Type B pancreatic cell (in vitro differentiated cells): Measurements from ENCODE around the gene CETN3. TPM values are rescaled to one million over a fixed set of nuclear protein-coding genes. Genes with fewer than 3 reads are reported as not detected.
A peak's percentile ranks its signal among the peaks of the same experiment; 100 is the strongest.

ENCODE experiments used
- DNase-seq: peaks from one replicate; pipeline ENCODE4 v3.0.0; 2021; ENCODE audit warnings: mixed read lengths; ENCODE audit not compliant: unreplicated experiment; ENCODE audit errors: extremely low spot score
- H3K27ac Mint-ChIP-seq: 2 replicates; pipeline ENCODE4 v1.8.0; 2021; ENCODE audit warnings: mild to moderate bottlenecking, mixed read lengths
- H3K27me3 Mint-ChIP-seq: 2 replicates; pipeline ENCODE4 v1.8.0; 2021; ENCODE audit warnings: mixed read lengths
- H3K36me3 Mint-ChIP-seq: 2 replicates; pipeline ENCODE4 v1.8.0; 2021; ENCODE audit warnings: mixed read lengths
- H3K4me1 Mint-ChIP-seq: one replicate; pipeline ENCODE4 v1.8.0; 2021; ENCODE audit warnings: mixed read lengths; ENCODE audit not compliant: unreplicated experiment
- H3K4me3 Mint-ChIP-seq: 2 replicates; pipeline ENCODE4 v1.8.0; 2021; ENCODE audit warnings: mild to moderate bottlenecking, mixed read lengths
- H3K9me3 Mint-ChIP-seq: 2 replicates; pipeline ENCODE4 v1.8.0; 2021; ENCODE audit warnings: mixed read lengths
- CTCF ChIP-seq: fragments of 200-600 bp; sonication (generic); conservative IDR thresholded peaks from 2 replicates; pipeline ENCODE4 v1.5.0; 2021; ENCODE audit warnings: antibody characterized with exemption, mild to moderate bottlenecking
- total RNA-seq: library from RNA; stranded (reverse); gene quantifications from 2 replicates; pipeline ENCODE4 v1.2.1, GENCODE V29; 2021; ENCODE audit warnings: low replicate concordance

The CETN3 gene
- total RNA-seq, 1 donor from 2014 or later: 37.5 TPM

DNA sequence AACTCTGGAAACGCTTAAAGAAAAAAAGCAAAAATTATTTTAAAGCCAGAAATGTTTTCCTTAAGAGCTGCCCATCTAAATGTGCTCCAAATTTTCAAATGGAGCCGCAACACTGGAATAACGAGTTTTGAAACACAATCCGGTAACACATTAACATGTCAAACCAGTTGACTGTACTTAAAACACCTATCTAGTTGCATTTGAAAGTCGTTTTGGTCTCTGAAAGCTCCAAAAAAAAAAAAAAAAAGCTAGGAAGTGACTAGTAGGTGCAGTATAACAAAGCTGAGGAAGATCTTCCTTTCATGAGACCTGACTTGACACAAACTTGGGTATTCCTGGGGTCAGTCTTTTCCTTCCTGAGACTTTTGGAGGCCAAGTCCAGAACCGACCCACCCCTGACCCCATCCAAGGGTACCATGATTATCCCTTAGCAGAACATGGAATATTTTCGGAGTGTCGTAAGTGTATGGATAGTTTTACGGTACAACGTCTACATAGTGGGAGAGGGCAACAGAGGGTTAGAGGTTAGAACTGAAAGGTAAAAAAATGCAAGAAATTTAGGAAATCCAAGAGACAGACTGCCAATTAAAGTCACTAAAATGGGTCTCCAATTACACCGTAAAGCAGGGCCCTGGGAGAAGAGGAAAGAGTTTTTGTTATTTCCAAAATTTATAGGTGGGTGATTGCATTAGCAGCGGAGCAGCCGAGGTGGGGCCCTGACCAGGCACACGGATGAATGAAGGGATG is 812 bp downstream of the CETN3 start:
- Mint-ChIP-seq H3K27me3 (no peaks in the 10 kb centered on the region), H3K4me1 (peaks cover 11% of the 10 kb centered on the region), H3K27ac (no peak overlapping the region), H3K4me3 (no peak overlapping the region), H3K36me3 (peaks cover 13% of the 10 kb centered on the region), H3K9me3 (no peaks in the 10 kb centered on the region)
- TF ChIP-seq CTCF: no peak
- DNase-seq: no peak

- DNase-seq: no peak
- Mint-ChIP-seq H3K4me3 (peak overlapping the region; percentile 39), H3K27ac (peak overlapping the region; percentile 10), H3K36me3 (peaks cover 18% of the 10 kb centered on the region), H3K9me3 (no peaks in the 10 kb centered on the region), H3K4me1 (peaks cover 11% of the 10 kb centered on the region), H3K27me3 (no peaks in the 10 kb centered on the region)
- no peak for TF ChIP-seq CTCF
Measured at GRCh38 chr5:90406466-90406865, 3.1 kb downstream of the CETN3 start.

DNA sequence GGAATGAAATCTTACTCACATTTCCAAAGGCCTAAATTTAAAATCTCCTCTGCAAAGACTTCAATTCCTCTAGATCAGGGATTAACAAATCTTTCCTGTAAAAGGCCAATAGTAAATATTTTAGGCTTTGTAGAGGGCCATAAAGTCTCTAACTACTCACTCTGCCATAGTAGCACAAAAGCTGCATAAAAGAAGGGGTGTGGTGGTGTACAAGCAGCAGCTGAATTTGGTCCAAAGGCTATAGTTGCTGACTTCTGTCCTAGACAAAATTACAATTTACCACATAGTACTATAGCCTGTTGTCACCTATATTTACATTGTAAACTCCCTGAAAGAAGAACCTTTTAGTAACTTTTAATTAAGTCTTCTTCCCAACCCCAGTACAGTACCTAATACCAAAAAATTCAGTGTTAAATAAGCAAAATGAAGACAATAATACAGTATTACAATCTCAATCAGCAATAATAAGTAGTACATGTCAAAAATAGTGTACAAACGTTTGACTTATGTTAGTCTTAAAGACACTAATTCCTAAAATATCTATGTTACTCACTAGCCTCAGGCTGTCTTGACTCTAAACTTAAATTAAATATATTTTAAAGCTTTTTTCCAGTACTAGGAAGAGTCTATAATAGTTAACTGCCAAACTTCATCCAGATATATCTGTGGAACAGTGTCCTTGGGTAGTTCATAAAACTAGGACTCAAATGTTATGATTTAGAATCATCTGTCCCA is 6.9 kb downstream of the CETN3 start:
- Mint-ChIP-seq H3K4me3 (no peak overlapping the region), H3K9me3 (no peaks in the 10 kb centered on the region), H3K36me3 (peaks cover 30% of the 10 kb centered on the region), H3K27ac (no peak overlapping the region), H3K27me3 (no peaks in the 10 kb centered on the region), H3K4me1 (peaks cover 11% of the 10 kb centered on the region)
- DNase-seq: no peak
- no peak for TF ChIP-seq CTCF

- Mint-ChIP-seq H3K4me3 (no peak overlapping the region), H3K27ac (no peak overlapping the region), H3K4me1 (no peaks in the 10 kb centered on the region), H3K36me3 (peaks cover 26% of the 10 kb centered on the region), H3K27me3 (no peaks in the 10 kb centered on the region), H3K9me3 (no peaks in the 10 kb centered on the region)
- no peak for DNase-seq
- no peak for TF ChIP-seq CTCF
Measured at GRCh38 chr5:90399251-90399650, 10.3 kb downstream of the CETN3 start.

GRCh38 chr5:90398726-90399125 is 10.8 kb downstream of the CETN3 start:
- Mint-ChIP-seq H3K36me3 (peaks cover 26% of the 10 kb centered on the region), H3K9me3 (no peaks in the 10 kb centered on the region), H3K27me3 (no peaks in the 10 kb centered on the region), H3K4me3 (no peak overlapping the region), H3K4me1 (no peaks in the 10 kb centered on the region), H3K27ac (no peak overlapping the region)
- no peak for TF ChIP-seq CTCF
- no peak for DNase-seq
